Measurements from ENCODE around the gene MAPK1IP1L. TPM values are rescaled to one million over a fixed set of nuclear protein-coding genes. Genes with fewer than 3 reads are reported as not detected.
"Not testable (repeated sequence)": the region's sequence is repeated elsewhere in the genome, so short reads cannot be mapped to it uniquely, and the experiment has no call there.

The MAPK1IP1L gene
- total RNA-seq: 100 to 1,000 TPM; 105 to 114 TPM

GRCh38 chr14:55051423-55052268 is at the start of gene MAPK1IP1L:
MAPK1IP1L (plus strand) TSS chr14:55051647; CDS start chr14:55061684, 10,037 bp downstream.
- ChIA-PET POLR2A (interaction anchor here (0.6 to 2.0 kb wide), 11 partner anchors 9 to 158 kb away, joined by 3 to 30 read pairs (median 4); partner anchors contain the start of genes DLGAP5, SOCS4 and WDHD1), CTCF (interaction anchor here (0.6 to 1.9 kb wide), 22 partner anchors 8 to 219 kb away, joined by 3 to 16 read pairs (median 4); partner anchors contain the start of genes FBXO34, SOCS4 and WDHD1)

GRCh38 chr14:55005071-55005470 is 46.4 kb upstream of the MAPK1IP1L start:
- ChIA-PET POLR2A (no interaction called here), CTCF (no interaction called here)

- POLR2A ChIA-PET: interaction anchor here (1.2 kb wide), 1 partner anchor 36 kb away, joined by 3 read pairs; the partner anchor contains the start of gene MAPK1IP1L
These were observed 36.4 kb upstream of the MAPK1IP1L start for GRCh38 chr14:55015006-55015405.

GRCh38 chr14:55019968-55020554 is 31.4 kb upstream of the MAPK1IP1L start:
- ChIA-PET POLR2A (no interaction called here), CTCF (no interaction called here)

More at GRCh38 chr14:55015006-55015405, 36.4 kb upstream of the MAPK1IP1L start:
- CTCF ChIA-PET: no interaction called here

- CTCF ChIA-PET, POLR2A ChIA-PET: not testable (repeated sequence)
These were observed 27.1 kb upstream of the MAPK1IP1L start for GRCh38 chr14:55024365-55024764.

GRCh38 chr14:55025948-55026347 is 25.5 kb upstream of the MAPK1IP1L start:
- ChIA-PET POLR2A (no interaction called here), CTCF (interaction anchor here (2.3 kb wide), 1 partner anchor 25 kb away, joined by 16 read pairs; the partner anchor contains the start of gene MAPK1IP1L)

- ChIA-PET CTCF (interaction anchor here (1.0 to 2.3 kb wide), 2 partner anchors 14 to 25 kb away, joined by 3 to 16 read pairs; partner anchors contain the start of gene MAPK1IP1L), POLR2A (interaction anchor here (0.8 to 1.6 kb wide), 6 partner anchors 21 to 461 kb away, joined by 3 to 30 read pairs (median 4); partner anchors contain the start of gene MAPK1IP1L)
These were observed 25.0 kb upstream of the MAPK1IP1L start for GRCh38 chr14:55026441-55026792.

GRCh38 chr14:55026793-55027561 is 24.5 kb upstream of the MAPK1IP1L start, which contains the start of the genes SOCS4 and WDHD1:
SOCS4 (plus strand) TSS chr14:55027236; CDS start chr14:55043042, 15,806 bp downstream.
WDHD1 (minus strand) TSS chr14:55027099; CDS start chr14:55026787, 312 bp downstream.
- POLR2A ChIA-PET: interaction anchor here (0.6 to 1.6 kb wide), 8 partner anchors 21 to 1742 kb away, joined by 3 to 30 read pairs (median 4); partner anchors contain the start of gene MAPK1IP1L
- CTCF ChIA-PET: interaction anchor here (0.6 to 2.3 kb wide), 3 partner anchors 15 to 61 kb away, joined by 3 to 16 read pairs (median 4); partner anchors contain the start of gene MAPK1IP1L

- CTCF ChIA-PET: interaction anchor here (0.7 to 1.4 kb wide), 2 partner anchors 23 to 44 kb away, joined by 3 to 5 read pairs; partner anchors contain the start of gene MAPK1IP1L
- POLR2A ChIA-PET: interaction anchor here (1.6 kb wide), 1 partner anchor 23 kb away, joined by 3 read pairs; the partner anchor contains the start of gene MAPK1IP1L
These were observed 23.4 kb upstream of the MAPK1IP1L start for GRCh38 chr14:55028066-55028465.

GRCh38 chr14:55028476-55028875 is 23.0 kb upstream of the MAPK1IP1L start:
- POLR2A ChIA-PET: interaction anchor here (1.6 kb wide), 1 partner anchor 23 kb away, joined by 3 read pairs; the partner anchor contains the start of gene MAPK1IP1L
- CTCF ChIA-PET: interaction anchor here (0.6 to 1.4 kb wide), 3 partner anchors 23 to 247 kb away, joined by 3 to 5 read pairs (median 3); partner anchors contain the start of gene MAPK1IP1L

GRCh38 chr14:55031190-55031589 is 20.3 kb upstream of the MAPK1IP1L start:
- ChIA-PET POLR2A (interaction anchor here (0.5 kb wide), 1 partner anchor 12 kb away, joined by 3 read pairs; no protein-coding TSS in a partner anchor), CTCF (interaction anchor here (1.5 kb wide), 1 partner anchor 20 kb away, joined by 4 read pairs; the partner anchor contains the start of gene MAPK1IP1L)

GRCh38 chr14:55037995-55038394 is 13.5 kb upstream of the MAPK1IP1L start:
- POLR2A ChIA-PET: interaction anchor here (1.1 kb wide), 1 partner anchor 13 kb away, joined by 8 read pairs; the partner anchor contains the start of gene MAPK1IP1L
- CTCF ChIA-PET: not testable (repeated sequence)

GRCh38 chr14:55038708-55039107 is 12.7 kb upstream of the MAPK1IP1L start:
- POLR2A ChIA-PET: interaction anchor here (1.1 kb wide), 1 partner anchor 13 kb away, joined by 8 read pairs; the partner anchor contains the start of gene MAPK1IP1L
- CTCF ChIA-PET: no interaction called here

GRCh38 chr14:55043528-55043927 is 7.9 kb upstream of the MAPK1IP1L start:
- CTCF ChIA-PET: interaction anchor here (1.0 kb wide), 1 partner anchor 25 kb away, joined by 3 read pairs; no protein-coding TSS in a partner anchor
- POLR2A ChIA-PET: no interaction called here

- CTCF ChIA-PET: interaction anchor here (0.8 kb wide), 1 partner anchor 12 kb away, joined by 4 read pairs; no protein-coding TSS in a partner anchor
- POLR2A ChIA-PET: no interaction called here
These were observed 6.4 kb upstream of the MAPK1IP1L start for GRCh38 chr14:55045087-55045486.

- CTCF ChIA-PET: no interaction called here
- POLR2A ChIA-PET: interaction anchor here (0.9 kb wide), 1 partner anchor 21 kb away, joined by 5 read pairs; the partner anchor contains the start of genes SOCS4 and WDHD1
These were observed 4.0 kb upstream of the MAPK1IP1L start for GRCh38 chr14:55047301-55048053.

- ChIA-PET CTCF (no interaction called here), POLR2A (no interaction called here)
These were observed 2.5 kb upstream of the MAPK1IP1L start for GRCh38 chr14:55048900-55049436.

All from activated CD8-positive, alpha-beta memory T cell treated with anti-CD3 and anti-CD28 coated beads for 36 hours (primary cell).